Measurements from ENCODE around the gene CDC42. TPM values are rescaled to one million over a fixed set of nuclear protein-coding genes. Genes with fewer than 3 reads are reported as not detected.

Gene CDC42
- total RNA-seq, 1 donor from 2014 or later: 216 TPM

DNA sequence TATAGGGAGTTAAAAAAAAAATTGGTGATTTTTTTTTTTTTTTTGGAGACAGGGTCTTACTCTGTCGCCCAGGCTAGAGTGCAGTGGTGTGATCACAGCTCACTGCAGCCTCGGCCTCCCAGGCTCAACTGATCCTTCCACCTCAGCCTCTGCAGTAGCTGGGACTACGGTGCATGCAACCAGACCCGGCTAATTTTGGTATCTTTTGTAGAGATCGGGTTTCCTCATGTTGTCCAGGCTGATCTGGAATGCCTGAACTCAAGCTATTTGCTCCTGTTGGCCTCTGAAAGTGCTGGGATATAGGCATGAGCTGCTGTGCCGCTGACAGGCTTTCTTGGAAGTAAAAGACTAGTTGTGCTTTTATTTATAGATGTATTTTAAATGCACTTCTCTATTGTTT lies 3.0 kb downstream of the CDC42 start:
- no peaks in the 10 kb centered on the region for H3K9me3 Mint-ChIP-seq (ENCODE audit: unreplicated experiment)
- peaks cover 45% of the 10 kb centered on the region for H3K4me1 Mint-ChIP-seq (ENCODE audit: unreplicated experiment)
- no peak overlapping the region for H3K4me3 Mint-ChIP-seq (ENCODE audit: unreplicated experiment)
- H3K36me3 Mint-ChIP-seq (ENCODE audit: unreplicated experiment): no peaks in the 10 kb centered on the region
- no peaks in the 10 kb centered on the region for H3K27me3 Mint-ChIP-seq (ENCODE audit: unreplicated experiment)
- no peak for DNase-seq (ENCODE audit: extremely low spot score, unreplicated experiment)
- H3K27ac Mint-ChIP-seq (ENCODE audit: unreplicated experiment): peak overlapping the region; percentile 10
- TF ChIP-seq, protein P1, sequence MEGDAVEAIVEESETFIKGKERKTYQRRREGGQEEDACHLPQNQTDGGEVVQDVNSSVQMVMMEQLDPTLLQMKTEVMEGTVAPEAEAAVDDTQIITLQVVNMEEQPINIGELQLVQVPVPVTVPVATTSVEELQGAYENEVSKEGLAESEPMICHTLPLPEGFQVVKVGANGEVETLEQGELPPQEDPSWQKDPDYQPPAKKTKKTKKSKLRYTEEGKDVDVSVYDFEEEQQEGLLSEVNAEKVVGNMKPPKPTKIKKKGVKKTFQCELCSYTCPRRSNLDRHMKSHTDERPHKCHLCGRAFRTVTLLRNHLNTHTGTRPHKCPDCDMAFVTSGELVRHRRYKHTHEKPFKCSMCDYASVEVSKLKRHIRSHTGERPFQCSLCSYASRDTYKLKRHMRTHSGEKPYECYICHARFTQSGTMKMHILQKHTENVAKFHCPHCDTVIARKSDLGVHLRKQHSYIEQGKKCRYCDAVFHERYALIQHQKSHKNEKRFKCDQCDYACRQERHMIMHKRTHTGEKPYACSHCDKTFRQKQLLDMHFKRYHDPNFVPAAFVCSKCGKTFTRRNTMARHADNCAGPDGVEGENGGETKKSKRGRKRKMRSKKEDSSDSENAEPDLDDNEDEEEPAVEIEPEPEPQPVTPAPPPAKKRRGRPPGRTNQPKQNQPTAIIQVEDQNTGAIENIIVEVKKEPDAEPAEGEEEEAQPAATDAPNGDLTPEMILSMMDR (IDR thresholded peaks at IDR 0.05): no peak

DNA sequence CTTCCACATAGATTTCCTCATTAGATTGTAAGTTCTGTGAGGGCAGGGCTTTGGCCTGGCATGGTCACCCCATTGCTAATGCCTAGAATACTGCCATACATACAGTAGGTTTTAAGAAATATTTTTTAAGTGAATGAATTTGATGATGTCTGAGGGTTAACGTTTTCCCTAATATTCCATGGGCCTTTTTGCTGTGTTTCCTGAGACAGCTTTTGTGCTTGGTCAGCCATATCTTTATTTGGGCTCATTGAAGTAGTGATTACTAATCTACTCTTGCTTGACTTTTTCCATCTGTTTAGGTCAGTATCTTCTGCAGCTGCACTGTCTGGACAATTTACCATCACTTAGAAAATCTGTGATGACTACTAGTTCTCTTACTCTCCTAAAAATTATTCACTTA lies 3.5 kb downstream of the CDC42 start:
- no peak overlapping the region for H3K27ac Mint-ChIP-seq (ENCODE audit: unreplicated experiment)
- no peaks in the 10 kb centered on the region for H3K36me3 Mint-ChIP-seq (ENCODE audit: unreplicated experiment)
- H3K9me3 Mint-ChIP-seq (ENCODE audit: unreplicated experiment): no peaks in the 10 kb centered on the region
- no peaks in the 10 kb centered on the region for H3K27me3 Mint-ChIP-seq (ENCODE audit: unreplicated experiment)
- peaks cover 49% of the 10 kb centered on the region for H3K4me1 Mint-ChIP-seq (ENCODE audit: unreplicated experiment)
- no peak overlapping the region for H3K4me3 Mint-ChIP-seq (ENCODE audit: unreplicated experiment)
- TF ChIP-seq, protein P1 (IDR thresholded peaks at IDR 0.05): no peak
- DNase-seq (ENCODE audit: extremely low spot score, unreplicated experiment): no peak

DNA sequence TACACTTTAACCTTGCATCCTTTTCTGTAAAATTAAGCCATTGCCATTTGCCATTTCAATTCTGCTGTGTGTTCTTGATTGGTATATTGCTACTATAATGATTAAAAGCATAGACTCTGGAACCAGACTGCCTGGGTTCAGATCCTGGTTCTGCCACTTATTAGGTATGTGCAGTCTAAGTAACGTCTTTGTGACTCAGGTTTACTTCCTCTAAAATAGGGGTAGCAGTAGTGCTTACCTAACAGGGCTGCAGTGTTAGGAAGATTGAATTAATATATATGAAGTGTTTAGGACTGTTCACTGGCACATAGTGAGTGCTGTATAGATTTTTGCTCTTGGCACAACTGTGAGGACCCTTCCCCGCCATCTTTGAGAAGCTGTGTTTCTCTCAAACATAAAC lies 4.4 kb downstream of the CDC42 start:
- Mint-ChIP-seq H3K36me3 (ENCODE audit: unreplicated experiment) (no peaks in the 10 kb centered on the region), H3K27ac (ENCODE audit: unreplicated experiment) (no peak overlapping the region), H3K4me3 (ENCODE audit: unreplicated experiment) (no peak overlapping the region), H3K27me3 (ENCODE audit: unreplicated experiment) (no peaks in the 10 kb centered on the region), H3K9me3 (ENCODE audit: unreplicated experiment) (no peaks in the 10 kb centered on the region), H3K4me1 (ENCODE audit: unreplicated experiment) (peaks cover 49% of the 10 kb centered on the region)
- TF ChIP-seq, protein P1 (IDR thresholded peaks at IDR 0.05): no peak
- no peak for DNase-seq (ENCODE audit: extremely low spot score, unreplicated experiment)

DNA sequence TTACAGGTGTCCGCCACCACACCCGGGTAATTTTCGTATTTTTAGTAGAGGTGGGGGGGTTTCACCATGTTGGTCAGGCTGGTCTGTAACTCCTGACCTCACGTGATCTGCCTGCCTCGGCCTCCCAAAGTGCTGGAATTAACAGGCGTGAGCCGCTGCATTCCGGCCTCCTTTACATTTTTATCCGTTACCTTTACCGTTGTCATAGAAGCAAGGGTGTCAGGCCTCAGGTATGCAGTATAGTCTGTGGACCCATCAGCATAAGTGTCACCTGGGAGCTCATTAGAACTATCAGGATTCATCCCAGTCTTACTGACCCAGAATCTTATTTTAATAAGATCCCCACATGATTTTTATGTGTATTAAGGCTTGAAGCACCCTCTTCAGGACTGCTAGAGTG lies 5.4 kb downstream of the CDC42 start:
- no peaks in the 10 kb centered on the region for H3K9me3 Mint-ChIP-seq (ENCODE audit: unreplicated experiment)
- H3K36me3 Mint-ChIP-seq (ENCODE audit: unreplicated experiment): no peaks in the 10 kb centered on the region
- H3K27me3 Mint-ChIP-seq (ENCODE audit: unreplicated experiment): no peaks in the 10 kb centered on the region
- no peak overlapping the region for H3K4me3 Mint-ChIP-seq (ENCODE audit: unreplicated experiment)
- H3K4me1 Mint-ChIP-seq (ENCODE audit: unreplicated experiment): peaks cover 55% of the 10 kb centered on the region
- no peak overlapping the region for H3K27ac Mint-ChIP-seq (ENCODE audit: unreplicated experiment)
- peak; percentile 32 for DNase-seq (ENCODE audit: extremely low spot score, unreplicated experiment)
- TF ChIP-seq, protein P1 (IDR thresholded peaks at IDR 0.05): no peak

DNA sequence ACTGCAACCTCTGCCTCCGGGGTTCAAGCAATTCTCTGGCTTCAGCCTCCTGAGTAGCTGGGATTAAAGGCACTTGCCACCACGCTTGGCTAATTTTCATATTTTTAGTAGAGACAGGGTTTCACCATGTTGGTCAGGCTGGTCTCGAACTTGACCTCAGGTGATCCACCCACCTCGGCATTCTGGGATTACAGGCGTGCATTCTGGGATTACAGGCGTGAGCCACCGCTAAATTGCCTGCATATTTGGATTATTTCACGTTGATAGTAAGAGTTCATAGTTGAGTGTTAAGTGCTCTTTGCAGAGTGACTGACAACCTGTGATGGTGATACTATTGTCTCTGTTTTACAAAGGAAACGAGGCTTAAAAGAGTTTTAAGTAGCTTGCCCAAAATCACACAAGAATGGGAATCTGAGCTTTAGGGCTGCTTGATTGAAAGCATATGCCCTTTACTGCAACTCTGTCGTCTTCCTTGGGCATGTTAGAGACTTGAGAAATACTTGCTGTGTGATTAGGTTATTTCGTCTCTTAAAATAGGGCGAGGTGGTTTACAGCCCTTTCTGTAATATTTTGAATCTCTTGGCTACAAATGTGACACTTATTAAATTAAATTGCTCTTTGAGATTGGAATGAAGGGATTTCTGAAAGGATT lies 12.4 kb downstream of the CDC42 start:
- no peak overlapping the region for H3K27ac Mint-ChIP-seq (ENCODE audit: unreplicated experiment)
- H3K9me3 Mint-ChIP-seq (ENCODE audit: unreplicated experiment): no peaks in the 10 kb centered on the region
- peaks cover 53% of the 10 kb centered on the region for H3K4me1 Mint-ChIP-seq (ENCODE audit: unreplicated experiment)
- H3K36me3 Mint-ChIP-seq (ENCODE audit: unreplicated experiment): peaks cover 9% of the 10 kb centered on the region
- no peaks in the 10 kb centered on the region for H3K27me3 Mint-ChIP-seq (ENCODE audit: unreplicated experiment)
- DNase-seq (ENCODE audit: extremely low spot score, unreplicated experiment): no peak
- no peak overlapping the region for H3K4me3 Mint-ChIP-seq (ENCODE audit: unreplicated experiment)
- TF ChIP-seq, protein P1 (IDR thresholded peaks at IDR 0.05): no peak
